ENCODE results near the gene LHX2. TPM values are rescaled to one million over a fixed set of nuclear protein-coding genes. Genes with fewer than 3 reads are reported as not detected.

The LHX2 gene
- total RNA-seq, 2 experiments from 2014 or later = 0.14 TPM; not detected in 1

DNA sequence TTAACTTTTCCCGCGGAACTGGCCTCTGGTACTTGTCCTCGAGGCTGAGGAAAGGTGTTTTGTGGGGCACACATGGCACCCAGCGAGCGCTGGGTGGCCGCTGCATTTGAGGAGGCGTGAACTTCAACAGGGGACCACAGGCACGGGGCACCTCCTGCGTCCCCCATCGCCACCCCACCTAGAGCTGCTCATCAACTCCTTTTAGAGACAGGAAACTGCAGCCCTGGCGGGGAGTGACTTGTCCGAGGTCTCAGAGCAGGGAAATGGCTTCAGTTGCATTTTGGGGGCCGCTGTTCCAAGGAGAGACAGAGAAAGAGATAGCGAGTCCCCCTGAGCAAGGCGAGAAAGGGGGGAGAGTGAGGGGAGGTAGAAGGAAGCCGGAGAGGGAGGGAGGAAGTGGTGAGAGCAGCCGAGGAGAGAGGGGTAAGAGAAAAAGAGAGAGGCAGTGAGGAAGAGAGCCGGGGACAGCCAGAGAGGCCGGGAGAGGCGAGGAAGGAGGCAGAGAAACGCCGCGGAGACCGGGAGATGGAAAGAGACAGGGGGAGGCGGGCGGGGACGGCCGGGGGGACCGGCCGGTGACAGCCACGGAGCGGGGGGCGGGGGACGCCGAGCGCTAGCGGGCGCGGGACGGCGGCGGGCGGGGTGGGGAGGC is 12.5 kb upstream of the LHX2 start:
- H3K27ac ChIP-seq (ENCODE audit: low read depth in 1 of 2, low read length in 2 of 2) = no peak overlapping the region

DNA sequence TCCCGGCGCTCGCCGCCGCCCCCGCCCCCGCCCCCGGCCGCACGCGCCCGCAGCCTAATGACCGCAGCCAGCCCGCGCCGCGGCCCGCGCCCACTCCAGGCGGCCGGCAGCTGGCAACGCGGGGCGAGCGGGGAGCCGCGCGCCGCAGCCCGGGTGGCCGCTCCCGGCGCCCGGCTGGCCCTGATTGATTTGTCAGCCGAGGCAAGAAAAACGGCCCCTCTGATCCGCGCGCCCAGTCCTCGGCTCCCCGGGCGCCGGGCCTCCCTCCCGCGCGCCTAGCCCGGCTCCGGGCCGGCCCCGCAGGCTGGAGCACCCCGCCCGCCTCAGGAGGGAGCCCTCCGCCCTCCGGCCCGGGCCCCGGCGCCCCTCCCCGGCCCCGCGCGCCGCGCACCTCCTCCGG is 11.9 kb upstream of the LHX2 start:
- ChIA-PET CTCF (no interaction called here), POLR2A (no interaction called here)
- Mint-ChIP-seq H3K9me3 (no peaks in the 10 kb centered on the region), H3K27ac (no peak overlapping the region), H3K4me1 (ENCODE audit: low read depth) (peaks cover 34% of the 10 kb centered on the region), H3K27me3 (peaks cover 91% of the 10 kb centered on the region), H3K4me3 (no peak overlapping the region), H3K36me3 (ENCODE audit: low read depth) (no peaks in the 10 kb centered on the region)
- no peaks in the 10 kb centered on the region for H3K36me3 ChIP-seq (ENCODE audit: insufficient read depth, low read length)
- no peak for DNase-seq
- H3K27ac ChIP-seq (ENCODE audit: low read depth in 1 of 2, low read length in 2 of 2) = no peak overlapping the region
- intact Hi-C loops (cut with DNase I, micrococcal nuclease) = loop anchor here in 1 of 2 experiments (10.0 kb wide), 1 partner anchor 1395 kb away; no protein-coding TSS in a partner anchor
- no peak for ATAC-seq (ENCODE audit: poor library complexity)
- H3K27me3 ChIP-seq (ENCODE audit: control insufficient read depth in 1 of 2, insufficient read depth in 2 of 2, low read length in 2 of 2) = peaks cover 70 to 83% of the 10 kb centered on the region in 2 experiments
- TF ChIP-seq, protein P1, sequence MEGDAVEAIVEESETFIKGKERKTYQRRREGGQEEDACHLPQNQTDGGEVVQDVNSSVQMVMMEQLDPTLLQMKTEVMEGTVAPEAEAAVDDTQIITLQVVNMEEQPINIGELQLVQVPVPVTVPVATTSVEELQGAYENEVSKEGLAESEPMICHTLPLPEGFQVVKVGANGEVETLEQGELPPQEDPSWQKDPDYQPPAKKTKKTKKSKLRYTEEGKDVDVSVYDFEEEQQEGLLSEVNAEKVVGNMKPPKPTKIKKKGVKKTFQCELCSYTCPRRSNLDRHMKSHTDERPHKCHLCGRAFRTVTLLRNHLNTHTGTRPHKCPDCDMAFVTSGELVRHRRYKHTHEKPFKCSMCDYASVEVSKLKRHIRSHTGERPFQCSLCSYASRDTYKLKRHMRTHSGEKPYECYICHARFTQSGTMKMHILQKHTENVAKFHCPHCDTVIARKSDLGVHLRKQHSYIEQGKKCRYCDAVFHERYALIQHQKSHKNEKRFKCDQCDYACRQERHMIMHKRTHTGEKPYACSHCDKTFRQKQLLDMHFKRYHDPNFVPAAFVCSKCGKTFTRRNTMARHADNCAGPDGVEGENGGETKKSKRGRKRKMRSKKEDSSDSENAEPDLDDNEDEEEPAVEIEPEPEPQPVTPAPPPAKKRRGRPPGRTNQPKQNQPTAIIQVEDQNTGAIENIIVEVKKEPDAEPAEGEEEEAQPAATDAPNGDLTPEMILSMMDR (IDR thresholded peaks at IDR 0.05) = no peak
- H3K4me3 ChIP-seq (ENCODE audit: low read length) = no peak overlapping the region
- peaks cover 0 to 19% of the 10 kb centered on the region in 2 experiments for H3K9me3 ChIP-seq (ENCODE audit: control insufficient read depth in 1 of 2, insufficient read depth in 1 of 2, low read length in 2 of 2)
- H3K4me1 ChIP-seq (ENCODE audit: insufficient read depth, low read length) = peaks cover 23% of the 10 kb centered on the region

More for the DNA sequence above, 12.5 kb upstream of the LHX2 start:
- Mint-ChIP-seq H3K4me3 (peak overlapping the region; percentile 86), H3K9me3 (no peaks in the 10 kb centered on the region), H3K36me3 (ENCODE audit: low read depth) (no peaks in the 10 kb centered on the region), H3K4me1 (ENCODE audit: low read depth) (peaks cover 34% of the 10 kb centered on the region), H3K27ac (no peak overlapping the region), H3K27me3 (peaks cover 91% of the 10 kb centered on the region)
- DNase-seq = peak in 1 of 14 experiments; percentile 15
- POLR2A ChIA-PET = no interaction called here
- peaks cover 23% of the 10 kb centered on the region for H3K4me1 ChIP-seq (ENCODE audit: insufficient read depth, low read length)
- intact Hi-C loops (cut with DNase I, micrococcal nuclease) = loop anchor here in 1 of 2 experiments (10.0 kb wide), 1 partner anchor 1396 kb away; no protein-coding TSS in a partner anchor
- no peaks in the 10 kb centered on the region for H3K36me3 ChIP-seq (ENCODE audit: insufficient read depth, low read length)
- peaks cover 65 to 83% of the 10 kb centered on the region in 2 experiments for H3K27me3 ChIP-seq (ENCODE audit: control insufficient read depth in 1 of 2, insufficient read depth in 2 of 2, low read length in 2 of 2)
- CTCF ChIA-PET = no interaction called here
- no peak for ATAC-seq (ENCODE audit: poor library complexity)
- TF ChIP-seq, protein P1 (IDR thresholded peaks at IDR 0.05) = no peak
- peaks cover 0 to 19% of the 10 kb centered on the region in 2 experiments for H3K9me3 ChIP-seq (ENCODE audit: control insufficient read depth in 1 of 2, insufficient read depth in 1 of 2, low read length in 2 of 2)
- peak overlapping the region; percentile 12 for H3K4me3 ChIP-seq (ENCODE audit: low read length)

- no peaks in the 10 kb centered on the region for H3K36me3 Mint-ChIP-seq (ENCODE audit: low read depth)
- peak overlapping the region; percentile 62 for H3K4me3 Mint-ChIP-seq
- H3K27me3 Mint-ChIP-seq = peaks cover 92% of the 10 kb centered on the region
- POLR2A ChIA-PET = no interaction called here
- ATAC-seq (ENCODE audit: poor library complexity) (no peak), DNase-seq (no peak)
- H3K27ac Mint-ChIP-seq = no peak overlapping the region
- TF ChIP-seq, protein P1 (IDR thresholded peaks at IDR 0.05) = no peak
- H3K27me3 ChIP-seq (ENCODE audit: control insufficient read depth in 1 of 2, insufficient read depth in 2 of 2, low read length in 2 of 2) = peaks cover 76 to 89% of the 10 kb centered on the region in 2 experiments
- no peak overlapping the region for H3K27ac ChIP-seq (ENCODE audit: low read depth in 1 of 2, low read length in 2 of 2)
- no peak overlapping the region for H3K4me3 ChIP-seq (ENCODE audit: low read length)
- CTCF ChIA-PET = no interaction called here
- intact Hi-C loops (cut with DNase I, micrococcal nuclease) = no loop called here
- no peaks in the 10 kb centered on the region for H3K36me3 ChIP-seq (ENCODE audit: insufficient read depth, low read length)
- H3K9me3 Mint-ChIP-seq = no peaks in the 10 kb centered on the region
- peaks cover 23% of the 10 kb centered on the region for H3K4me1 ChIP-seq (ENCODE audit: insufficient read depth, low read length)
- peaks cover 34% of the 10 kb centered on the region for H3K4me1 Mint-ChIP-seq (ENCODE audit: low read depth)
- H3K9me3 ChIP-seq (ENCODE audit: control insufficient read depth in 1 of 2, insufficient read depth in 1 of 2, low read length in 2 of 2) = peaks cover 0 to 19% of the 10 kb centered on the region in 2 experiments
Observed at GRCh38 chr9:124000161-124000783, 11.3 kb upstream of the LHX2 start.

All from CD4-positive, alpha-beta T cell (primary cell).